ENCODE measurements around the gene B3GAT3.

GRCh38 chr11:62567018-62567633 lies 54.7 kb downstream of the B3GAT3 start:
- TF ChIP-seq CTCF (IDR thresholded peaks at IDR 0.05; ENCODE audit: insufficient read depth, low read length, poor library complexity, severe bottlenecking) (no peak), EZH2phosphoT487 (conservative IDR thresholded peaks at IDR 0.05; ENCODE audit: low read length) (no peak)

All from SU-DHL-6 (cell line).